ENCODE data around the gene IFITM5.
"Not testable (repeated sequence)": the region's sequence is repeated elsewhere in the genome, so short reads cannot be mapped to it uniquely, and the experiment has no call there.

IFITM5 gene

DNA sequence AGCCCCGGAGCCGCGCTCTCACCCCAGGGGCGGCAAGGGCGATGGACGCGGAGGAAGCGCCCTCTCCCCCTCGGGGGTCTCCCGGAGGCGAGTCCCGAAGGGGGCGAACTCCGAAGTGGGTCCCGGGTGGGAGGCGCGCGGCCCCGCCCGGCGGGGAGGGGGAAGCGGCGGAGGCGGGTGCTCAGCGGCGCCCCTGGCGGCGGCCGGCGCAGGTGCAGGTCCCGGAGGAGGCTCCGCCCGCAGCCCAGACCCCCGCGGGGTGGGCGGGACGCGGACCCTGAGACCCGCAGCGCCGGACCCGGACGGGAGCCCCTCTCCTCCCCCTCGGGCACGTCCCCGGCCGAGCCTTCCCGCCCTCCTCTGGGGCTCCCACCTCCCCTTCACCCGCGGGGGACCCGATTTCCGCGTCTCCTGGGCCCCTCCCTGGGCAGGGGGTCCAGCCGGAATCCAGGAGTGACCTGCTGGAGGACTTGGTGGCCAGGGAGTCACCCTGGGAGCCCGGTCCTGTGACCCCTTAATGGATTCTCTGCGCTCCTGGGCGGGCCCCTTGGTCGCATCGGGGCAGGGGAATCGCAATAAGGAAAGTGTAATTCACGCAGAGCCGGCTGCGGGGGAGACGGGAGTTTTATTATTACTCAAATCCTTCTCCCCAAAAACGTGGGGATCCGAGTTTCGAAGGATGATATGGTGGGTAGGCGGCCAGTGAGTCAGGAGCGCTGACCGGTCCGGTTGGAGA lies 11.9 kb upstream of the IFITM5 start:
- not testable (repeated sequence) for DNase-seq

DNA sequence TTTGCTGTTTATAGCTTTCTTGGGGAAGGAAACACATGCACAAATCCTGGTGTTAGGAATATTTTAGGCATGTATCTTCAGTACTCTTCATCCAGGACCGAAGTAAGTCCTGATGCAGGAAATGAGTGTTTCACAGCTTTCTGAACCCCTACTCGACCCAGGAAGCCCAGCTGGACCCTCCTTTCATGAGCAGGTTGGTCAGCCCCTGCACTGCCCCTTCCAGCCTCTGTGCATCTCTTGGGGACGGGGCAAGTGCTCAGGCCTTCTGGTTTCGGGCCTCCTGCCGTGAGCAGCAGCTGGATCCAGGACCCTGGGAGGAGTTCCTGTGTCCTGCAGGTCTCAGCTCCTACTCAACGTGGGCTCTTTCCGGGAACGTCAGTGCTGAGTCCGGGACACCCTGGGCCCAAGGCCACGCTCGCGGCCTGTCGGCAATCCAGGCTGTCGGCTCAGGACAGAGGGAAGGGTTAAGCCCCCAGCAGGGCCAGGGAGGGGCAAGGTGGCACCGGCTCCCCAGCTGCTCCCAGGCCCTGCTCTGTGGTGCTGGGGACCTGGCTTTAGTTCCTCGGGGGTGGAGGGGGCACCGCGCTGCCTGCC lies 10.8 kb upstream of the IFITM5 start:
- not testable (repeated sequence) for DNase-seq

DNA sequence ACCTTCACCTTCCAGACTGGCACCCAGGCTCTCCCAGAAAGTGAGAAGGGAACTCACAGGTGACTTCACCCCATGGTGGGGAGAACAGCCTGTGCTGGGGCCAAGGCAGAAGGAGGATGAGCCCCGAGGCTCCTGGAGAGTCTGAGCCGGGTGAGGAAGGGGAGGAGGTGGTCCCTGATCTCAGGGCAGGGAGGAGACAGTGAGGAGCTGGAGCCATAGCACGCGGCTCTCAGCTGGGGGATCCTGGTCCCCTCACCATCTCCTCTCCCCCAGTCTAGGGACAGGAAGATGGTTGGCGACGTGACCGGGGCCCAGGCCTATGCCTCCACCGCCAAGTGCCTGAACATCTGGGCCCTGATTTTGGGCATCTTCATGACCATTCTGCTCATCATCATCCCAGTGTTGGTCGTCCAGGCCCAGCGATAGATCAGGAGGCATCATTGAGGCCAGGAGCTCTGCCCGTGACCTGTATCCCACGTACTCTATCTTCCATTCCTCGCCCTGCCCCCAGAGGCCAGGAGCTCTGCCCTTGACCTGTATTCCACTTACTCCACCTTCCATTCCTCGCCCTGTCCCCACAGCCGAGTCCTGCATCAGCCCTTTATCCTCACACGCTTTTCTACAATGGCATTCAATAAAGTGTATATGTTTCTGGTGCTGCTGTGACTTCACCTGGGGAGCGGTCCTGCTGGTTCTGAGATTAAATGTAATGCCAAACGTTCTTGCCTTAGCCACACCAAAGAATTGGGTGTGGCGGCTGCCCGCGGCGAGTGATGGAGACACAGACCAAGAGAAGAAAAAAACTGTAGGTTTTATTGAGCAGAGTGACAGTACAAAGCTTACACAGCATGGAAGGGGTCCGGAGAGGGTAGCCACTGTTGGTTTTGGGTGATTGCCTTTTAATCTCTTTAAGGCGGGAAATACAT lies 9.7 kb upstream of the IFITM5 start:
- DNase-seq = not testable (repeated sequence)

DNA sequence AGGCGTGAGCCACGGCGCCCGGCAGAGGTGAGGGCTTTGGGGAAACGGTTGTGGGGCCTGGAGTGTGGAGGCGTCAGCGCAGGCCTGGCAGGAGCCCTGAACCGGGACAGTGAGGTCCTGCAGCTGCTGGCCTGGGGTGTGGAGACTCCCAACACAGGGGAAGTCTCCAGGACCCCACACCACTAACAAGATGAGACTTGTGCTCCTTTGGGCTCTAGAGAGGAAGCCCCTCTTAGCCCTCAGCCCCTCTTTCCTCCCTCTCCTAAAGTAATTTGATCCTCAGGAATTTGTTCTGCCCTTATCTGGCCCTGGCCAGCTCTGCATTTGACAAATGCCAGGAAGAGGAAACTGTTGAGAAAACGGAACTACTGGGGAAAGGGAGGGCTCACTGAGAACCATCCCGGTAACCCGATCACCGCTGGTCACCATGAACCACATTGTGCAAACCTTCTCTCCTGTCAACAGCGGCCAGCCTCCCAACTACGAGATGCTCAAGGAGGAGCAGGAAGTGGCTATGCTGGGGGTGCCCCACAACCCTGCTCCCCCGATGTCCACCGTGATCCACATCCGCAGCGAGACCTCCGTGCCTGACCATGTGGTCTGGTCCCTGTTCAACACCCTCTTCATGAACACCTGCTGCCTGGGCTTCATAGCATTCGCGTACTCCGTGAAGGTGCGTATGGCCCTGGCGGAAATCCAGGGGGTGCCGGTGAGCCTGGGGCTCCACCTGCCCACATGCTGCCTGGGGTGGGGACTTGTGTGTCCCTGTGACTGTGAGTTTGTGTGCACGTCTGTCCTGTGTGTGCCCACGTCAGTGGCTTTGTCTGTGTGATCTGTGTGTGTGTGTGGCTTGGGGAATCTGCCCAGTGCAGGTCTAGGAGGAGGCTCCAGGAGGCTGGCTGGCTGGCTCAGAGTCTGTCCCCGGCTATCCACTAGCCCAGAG lies 8.7 kb upstream of the IFITM5 start, which contains the start of gene IFITM2:
IFITM2 (plus strand) TSS at position 51 of the 943 bp plus-strand sequence; CDS start at position 428, 377 bp downstream.
- not testable (repeated sequence) for DNase-seq

DNA sequence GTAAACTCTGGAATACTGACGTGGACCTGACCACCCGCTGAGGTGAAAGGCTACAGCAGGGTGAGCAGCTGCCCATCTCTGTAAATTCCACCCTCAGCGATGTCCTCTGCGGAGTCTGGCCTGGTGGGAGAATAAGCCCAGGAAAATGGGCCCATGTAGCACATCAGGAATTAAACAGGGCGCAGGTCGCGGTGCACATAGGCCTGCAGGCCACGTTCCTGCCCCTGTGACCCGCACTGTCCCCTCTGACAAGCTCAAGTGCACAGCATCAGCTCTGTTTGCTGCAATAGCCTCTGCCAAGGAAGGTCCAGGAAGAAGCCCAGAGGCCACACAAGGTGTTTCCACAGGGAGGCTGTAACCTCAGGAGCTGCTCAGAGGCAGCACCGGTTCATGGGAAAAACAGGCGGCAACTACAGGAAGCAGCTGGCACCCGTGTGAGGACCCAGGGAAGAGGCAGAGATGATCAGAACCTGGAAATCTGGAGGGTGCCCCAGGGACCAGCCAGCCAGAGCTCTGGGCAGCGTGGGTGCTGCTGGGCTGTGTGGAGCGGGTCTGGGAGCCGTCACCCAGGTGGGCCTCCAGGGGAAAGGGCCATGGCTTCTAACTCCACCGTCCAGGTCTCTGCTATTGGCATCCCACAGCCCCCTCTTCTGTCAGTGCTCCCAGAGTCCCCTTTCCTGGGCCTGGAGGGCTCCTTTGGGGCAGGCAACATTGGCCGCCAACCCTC lies 7.5 kb upstream of the IFITM5 start:
- DNase-seq = no peak

DNA sequence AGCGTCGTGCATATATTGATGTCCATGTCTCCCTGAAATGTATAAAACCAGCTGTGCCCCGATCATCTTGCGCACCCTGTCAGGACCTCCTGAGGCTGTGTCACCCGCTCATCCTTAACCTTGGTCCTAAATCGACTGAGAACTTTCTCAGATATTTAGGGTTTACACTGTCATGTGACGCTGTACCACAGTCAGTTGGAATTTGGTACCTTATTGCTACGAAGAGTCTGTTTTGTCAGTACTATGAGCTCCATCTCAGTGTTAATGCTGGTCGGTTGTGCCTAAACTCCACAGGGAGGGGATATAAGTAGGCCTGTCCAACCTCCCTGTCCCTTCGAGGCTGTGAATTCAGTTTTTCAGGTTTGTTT lies 6.5 kb upstream of the IFITM5 start:
- DNase-seq = no peak

DNA sequence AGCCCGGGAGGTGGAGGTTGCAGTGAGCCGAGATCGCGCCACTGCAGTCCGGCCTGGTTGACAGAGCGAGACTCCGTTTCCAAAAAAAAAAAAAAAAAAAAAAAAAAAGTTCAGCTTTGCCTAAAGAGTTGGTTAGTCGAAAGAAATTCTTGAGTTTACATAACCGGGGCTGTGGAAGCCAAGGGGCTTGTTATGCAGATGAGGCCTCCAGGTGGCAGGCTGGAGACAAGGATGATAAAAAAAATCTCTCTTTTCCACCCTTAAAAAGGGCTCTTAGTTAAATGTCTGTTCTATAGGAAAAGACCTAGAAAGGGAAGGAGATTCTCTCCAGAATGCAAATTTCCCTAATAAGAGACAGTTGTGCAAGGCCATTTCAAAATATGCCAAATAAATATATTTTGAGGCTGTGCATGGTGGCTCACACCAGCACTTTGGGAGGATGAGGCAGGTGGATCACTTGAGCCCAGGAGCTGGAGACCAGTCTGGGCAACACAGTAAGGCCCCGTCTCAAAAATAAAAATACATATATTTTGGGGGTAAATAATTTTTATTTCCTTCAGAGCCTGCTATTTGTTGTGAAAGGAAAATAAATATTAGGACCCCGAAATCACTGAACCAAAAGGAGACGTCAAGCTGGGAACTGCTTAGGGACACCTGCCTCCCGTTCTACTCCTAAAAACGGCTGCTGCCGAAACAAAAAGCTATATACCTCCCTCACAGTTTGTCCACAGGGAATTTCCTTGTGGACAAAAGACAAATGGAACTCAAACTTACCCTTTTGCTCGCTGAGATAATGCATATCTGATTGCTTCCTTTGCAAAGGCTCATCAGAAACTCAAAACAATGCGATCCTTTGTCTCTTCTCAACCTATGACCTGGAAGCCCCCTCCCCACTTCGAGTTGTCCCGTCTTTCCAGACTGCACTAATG lies 5.9 kb upstream of the IFITM5 start:
- DNase-seq = no peak

DNA sequence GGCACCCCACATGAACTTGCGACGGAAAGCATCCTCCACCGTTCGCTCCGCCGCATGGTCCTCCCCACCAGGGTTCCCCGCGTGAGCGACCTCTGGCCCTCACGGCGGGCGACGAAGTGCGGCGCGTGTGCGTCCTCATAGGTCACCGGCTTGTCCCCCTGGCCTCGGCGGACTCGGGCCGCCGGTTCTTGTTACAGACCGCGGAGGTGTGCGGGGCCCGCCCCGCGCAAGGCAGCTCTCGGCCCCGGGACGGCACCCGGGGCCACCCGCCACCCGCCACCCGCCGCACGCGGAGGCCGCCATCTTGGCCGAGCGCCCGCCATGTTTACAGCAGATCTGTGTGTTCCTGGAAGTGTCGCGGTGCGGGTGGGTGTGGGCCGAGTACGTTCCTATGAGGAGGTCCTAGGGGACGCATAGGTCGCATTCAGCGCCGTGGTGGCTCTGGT lies 4.8 kb upstream of the IFITM5 start:
- no peak for DNase-seq

DNA sequence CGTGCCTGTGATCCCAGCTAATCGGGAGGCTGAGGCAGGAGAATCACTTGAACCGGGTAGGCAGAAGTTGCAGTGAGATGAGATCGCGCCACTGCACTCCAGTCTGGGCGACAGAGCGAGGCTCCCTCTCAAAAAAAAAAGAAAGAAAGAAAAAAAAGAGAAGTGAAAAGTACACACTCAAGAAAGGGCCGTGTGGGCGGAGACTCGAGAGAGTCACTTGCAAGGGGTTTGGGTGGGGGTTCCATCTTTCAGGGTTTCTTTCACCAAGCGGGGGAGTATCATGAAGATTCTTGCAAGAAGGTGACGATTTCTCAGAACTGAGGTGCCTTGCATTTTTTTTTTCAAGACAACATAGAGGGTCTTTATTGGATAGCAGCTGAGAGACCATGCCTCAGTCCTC lies 4.0 kb upstream of the IFITM5 start:
- DNase-seq = no peak

DNA sequence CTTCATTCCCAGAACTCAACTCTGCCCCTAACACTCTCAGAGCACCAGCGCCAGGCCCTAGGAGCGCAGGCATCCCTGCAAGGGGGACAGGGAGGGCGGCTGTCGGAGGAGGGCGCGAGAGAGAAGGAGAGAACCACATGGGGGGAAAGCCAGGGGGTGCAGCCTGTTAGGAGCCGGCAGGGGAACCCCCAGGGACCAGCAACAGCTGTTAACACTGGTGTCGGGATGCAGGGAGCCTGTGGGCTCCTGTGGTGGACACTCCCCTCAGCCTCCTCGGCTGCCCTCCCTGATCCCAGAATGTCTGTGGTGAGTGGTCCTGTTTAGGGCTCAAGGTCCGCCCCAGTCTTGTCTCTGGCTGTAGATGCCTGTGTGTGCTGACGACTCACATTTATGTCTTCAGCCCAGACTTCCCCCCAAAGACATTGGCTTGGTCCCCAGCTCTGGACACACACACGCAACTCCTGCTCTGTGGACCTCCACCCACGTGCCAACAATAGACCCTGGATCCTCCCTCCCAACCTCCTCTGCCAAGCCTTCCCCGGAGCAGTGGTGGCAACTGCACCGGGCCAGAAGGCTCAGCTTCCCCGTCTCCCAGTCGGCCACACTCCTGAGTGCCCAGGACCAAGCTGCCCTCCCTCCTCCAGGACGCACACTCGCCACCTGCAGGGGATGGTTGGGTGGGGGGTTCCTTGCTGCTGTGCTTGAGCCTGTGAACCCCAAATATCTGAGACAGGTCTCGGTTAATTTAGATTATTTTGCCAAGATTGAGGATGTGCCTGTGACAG lies 817 bp upstream of the IFITM5 start:
- DNase-seq = no peak

DNA sequence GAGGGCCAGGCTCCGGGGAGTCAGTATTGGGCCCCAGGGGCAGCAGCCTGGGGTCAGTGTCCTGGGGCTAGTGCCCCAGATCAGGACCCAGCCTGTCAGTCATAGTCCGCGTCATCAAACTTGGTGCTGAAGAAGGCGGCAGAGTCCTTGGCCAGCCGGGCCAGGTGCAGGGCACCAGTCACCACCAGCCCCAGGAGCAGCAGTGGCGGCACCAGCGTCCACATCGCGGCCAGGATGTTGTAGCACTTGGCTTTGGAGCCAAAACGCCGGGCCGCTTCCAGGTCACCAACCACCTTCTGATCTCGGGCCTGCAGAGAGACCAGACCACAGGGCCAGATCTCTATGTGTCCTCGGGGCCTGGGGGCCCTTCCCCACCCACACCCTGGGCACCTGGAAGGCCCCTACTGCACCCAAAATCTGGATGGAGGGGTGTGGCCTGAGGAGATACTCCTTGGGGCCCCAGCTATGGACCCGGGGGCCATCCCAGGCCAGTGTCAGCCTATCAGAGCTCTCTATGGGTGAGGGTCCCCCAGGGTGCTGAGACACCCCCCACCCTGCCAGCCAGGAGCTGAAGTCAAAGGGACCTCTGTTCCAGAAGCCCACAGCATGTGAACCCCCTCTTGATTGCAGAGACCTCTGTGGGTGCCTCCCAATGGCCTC lies 790 bp downstream of the IFITM5 start:
- DNase-seq = no peak

DNA sequence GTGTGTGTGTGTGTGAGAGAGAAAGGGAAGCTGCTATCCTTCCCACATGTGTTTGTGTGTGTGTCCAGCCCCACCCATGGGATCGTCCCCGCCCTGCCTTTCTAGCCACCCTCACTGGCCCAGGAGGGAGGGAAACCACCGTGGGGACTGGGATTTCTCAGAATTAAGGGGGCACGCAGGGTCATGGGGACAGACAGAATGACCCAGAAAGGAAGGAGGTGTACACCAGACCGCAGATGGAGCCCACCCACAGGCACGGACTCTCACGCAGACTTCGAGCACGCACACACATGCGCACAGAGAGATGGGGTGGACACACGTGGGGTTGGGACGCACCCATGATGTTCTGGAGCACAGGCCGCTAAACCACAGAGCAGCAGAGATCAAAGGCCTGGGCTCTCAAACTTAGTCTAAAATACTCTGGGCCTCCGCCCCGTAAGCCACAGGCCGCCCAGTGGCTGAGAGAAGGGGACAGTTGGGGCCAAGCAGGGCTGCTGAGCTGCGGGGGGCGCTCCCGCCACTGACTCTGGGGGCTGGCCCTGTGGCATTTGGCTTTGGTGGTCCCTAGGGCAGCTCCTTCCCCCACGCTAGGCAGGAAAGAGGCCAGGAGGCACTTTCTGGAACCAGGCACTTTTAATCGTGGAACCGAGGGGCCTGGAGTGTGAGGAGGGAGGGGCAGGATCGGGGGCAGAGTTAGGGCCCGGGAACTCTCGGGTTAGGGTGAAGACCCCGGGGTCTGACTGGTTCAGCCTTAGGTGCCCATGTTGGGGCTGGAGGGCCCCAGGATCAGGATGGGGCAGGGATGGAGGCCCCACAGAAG lies 1.5 kb downstream of the IFITM5 start:
- no peak for DNase-seq

DNA sequence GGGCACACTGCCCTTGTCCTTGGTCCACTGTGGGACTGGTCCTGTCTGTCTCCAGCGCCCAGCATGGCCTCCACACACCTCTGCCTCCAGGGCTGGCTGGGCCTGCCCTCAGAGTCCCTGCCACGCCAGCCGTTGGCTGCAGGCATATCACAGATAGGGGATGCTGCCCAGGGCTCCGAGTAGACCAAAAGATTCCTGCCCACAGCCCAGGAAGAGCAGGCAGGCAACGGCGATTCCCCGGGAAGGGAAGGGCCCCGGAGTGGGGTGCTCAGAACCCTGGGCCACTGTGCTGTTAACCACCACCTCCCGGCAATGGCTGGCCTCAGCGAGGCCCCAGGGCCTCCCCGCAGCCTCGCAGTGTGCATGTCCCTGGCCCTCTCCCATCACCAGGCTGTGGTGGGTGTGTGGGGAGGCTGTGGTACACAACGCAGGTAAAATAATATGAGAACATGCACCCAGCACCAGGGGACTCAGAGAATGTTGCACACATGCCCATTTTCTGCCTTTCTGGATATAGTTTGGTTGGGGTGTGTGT lies 2.2 kb downstream of the IFITM5 start:
- DNase-seq = no peak

DNA sequence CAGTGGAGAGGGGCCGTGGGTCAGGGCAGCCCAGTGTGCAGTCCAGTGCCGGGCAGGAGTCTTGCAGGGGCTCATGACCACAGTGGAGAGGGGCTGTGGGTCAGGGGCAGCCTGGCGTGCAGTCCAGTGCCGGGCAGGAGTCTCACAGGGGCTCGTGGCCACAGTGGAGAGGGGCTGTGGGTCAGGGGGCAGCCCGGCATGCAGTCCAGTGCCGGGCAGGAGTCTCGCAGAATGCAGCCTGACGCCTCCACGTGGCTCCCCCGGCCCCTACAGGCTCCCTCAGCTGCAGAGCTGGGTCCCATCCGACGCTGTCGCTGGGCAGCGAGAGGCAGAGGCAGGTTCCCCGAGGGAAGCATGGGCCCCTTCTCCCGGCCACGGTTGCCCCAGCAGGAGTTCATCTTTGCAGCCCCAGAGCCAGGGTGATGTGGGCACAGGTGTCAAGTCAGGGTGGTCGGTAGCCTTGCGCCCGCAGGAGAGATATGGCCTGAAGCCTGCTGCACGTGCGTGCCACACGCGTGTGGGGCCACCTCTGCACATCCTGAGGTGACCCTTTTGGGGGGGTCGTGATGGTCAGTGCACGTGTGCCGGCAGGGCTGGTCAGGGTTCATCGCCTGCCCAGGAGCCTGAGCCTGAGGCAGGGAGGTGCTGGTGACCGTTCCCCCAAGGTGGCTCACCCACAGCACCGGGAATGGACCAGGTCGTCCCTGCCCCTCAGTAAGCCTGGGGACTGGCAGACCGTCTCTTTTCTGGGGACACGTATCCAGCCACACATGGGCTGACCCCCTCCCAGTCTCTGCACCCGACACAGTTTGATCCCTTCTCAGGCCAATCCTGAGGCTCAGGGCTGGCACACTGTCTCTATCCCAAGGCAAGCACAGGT lies 2.9 kb downstream of the IFITM5 start:
- DNase-seq = no peak

DNA sequence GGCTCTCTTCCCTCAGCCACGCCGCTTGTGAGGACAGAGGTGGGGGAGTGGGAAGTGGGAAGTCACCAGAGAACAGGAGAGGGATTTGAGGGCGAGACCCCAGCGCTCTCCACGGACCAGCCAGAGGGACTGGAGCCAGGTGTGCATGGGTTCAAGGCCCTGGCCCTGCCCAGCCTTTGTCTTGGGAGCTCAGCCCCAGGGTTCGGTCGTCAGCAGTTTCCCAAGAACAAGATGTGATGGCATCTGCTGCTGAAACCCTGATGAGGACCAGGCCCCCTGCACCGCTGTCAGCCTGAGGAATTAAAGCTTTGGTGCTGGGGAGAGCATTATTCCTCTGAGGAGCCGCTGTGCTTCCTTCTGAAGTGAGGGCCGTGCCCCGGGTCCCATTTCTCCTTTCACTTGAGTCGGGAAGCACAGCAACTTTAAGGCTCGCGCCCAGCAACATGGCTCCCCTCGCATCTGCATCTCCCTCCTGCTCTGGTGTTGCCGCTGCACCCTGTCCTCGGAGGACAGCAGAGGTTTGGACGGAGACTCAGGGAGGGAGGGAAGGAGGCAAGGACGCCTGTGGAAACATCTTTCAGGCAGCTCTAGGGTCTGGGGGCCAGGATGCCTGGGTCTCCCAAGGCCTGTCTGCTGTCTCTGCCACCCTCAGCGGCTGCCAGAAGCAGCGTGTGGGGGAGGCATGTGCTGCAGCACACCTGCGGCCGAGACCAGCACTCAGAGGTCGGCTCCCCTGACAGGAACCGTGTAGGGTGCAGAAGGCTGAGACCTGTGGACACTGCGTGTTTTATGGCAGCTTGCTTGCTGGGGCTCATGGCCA lies 3.8 kb downstream of the IFITM5 start:
- no peak for DNase-seq

DNA sequence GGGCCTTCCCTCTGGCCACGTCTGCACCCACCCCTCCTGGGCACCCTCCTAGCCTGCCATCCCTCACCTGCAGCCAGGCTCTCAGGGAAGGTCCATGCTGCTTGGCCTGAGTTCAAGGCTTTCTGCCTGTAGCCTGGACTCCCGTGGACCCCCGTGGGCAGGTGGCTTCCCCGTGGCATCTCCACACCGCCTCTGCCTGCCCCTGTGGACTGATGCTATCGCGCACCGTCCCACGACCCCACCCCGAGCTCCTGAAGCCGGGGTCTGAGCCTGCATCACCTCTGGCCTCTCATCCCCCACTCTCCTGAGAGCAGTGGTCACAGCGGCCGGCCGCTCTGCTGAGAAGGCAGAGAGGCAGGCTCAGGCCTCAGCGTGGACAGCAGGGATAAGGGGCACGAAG lies 4.5 kb downstream of the IFITM5 start:
- DNase-seq = no peak

Data from DMS79 treated with DMSO at 0.1 percent for 48 hours (cell line).